Upper lobe of right lung (tissue), 1 donor: Measurements from ENCODE around the gene PBX1. TPM values are rescaled to one million over a fixed set of nuclear protein-coding genes. Genes with fewer than 3 reads are reported as not detected.

ENCODE experiments used
- ATAC-seq: fragments of 200-7000 bp; cut with Tn5 transposase; one replicate; pipeline ENCODE4 v1.9.1; 2020; ENCODE audit warnings: mild to moderate bottlenecking, moderate library complexity
- DNase-seq: peaks from one replicate; pipeline ENCODE4 v3.0.0-alpha.2; 2020
- H3K27ac ChIP-seq: fragments of 200-600 bp; one replicate; pipeline ENCODE4 v1.8.0; 2022
- H3K27me3 ChIP-seq: fragments of 200-600 bp; one replicate; pipeline ENCODE4 v1.8.0; 2022; ENCODE audit warnings: mild to moderate bottlenecking
- H3K36me3 ChIP-seq: fragments of 200-600 bp; one replicate; pipeline ENCODE4 v1.8.0; 2022
- H3K4me1 ChIP-seq: fragments of 200-600 bp; one replicate; pipeline ENCODE4 v1.8.0; 2022
- H3K4me3 ChIP-seq: fragments of 200-600 bp; one replicate; pipeline ENCODE4 v1.8.0; 2022; ENCODE audit warnings: mild to moderate bottlenecking
- H3K9me3 ChIP-seq: fragments of 200-600 bp; one replicate; pipeline ENCODE4 v1.8.0; 2022
- intact Hi-C: fragments of 100-400 bp; cut with DNase I; formaldehyde crosslinking; loops from one replicate; pipeline ENCODE4 v1.11.0; 2022
- total RNA-seq: library from RNA; stranded (reverse); fragmentation: NEBNext Ultra II Directional; extraction: Animal tissue kit (Norgen Biotek cat#: 25700); gene quantifications from one replicate; pipeline ENCODE4 v1.2.1, GENCODE V29; 2021
- TF ChIP-seq, protein P1 (sequence below): fragments of 200-600 bp; IDR thresholded peaks from one replicate; pipeline ENCODE4 v1.8.0; 2022; ENCODE audit warnings: antibody characterized with exemption
- donor health status: DM: no; HTN: yes; CAD: no; lungs with severe emphysema.

Gene PBX1
- total RNA-seq, 1 donor from 2014 or later, result 56.7 TPM

DNA sequence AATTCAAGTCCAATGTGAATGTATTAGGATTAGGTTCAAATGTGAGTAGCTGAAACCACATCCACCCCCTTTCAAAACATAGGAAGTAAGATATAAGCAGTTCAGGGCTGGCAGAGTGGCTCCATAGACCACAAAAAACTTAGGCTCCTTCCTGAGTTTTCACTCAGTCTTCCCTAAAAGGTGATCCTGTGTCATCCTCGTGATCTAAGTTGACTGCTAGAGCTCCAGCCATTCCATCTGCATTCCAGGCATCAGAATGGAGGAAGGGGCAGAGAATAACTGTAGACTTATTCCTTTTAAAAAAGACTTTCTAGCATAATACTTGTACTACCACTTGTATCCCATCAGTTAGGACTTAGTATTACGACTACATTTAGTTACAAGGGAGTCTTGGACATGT, 204.1 kb downstream of the PBX1 start:
- Histone ChIP-seq H3K27ac (no peak overlapping the region), H3K4me3 (no peak overlapping the region), H3K4me1 (no peaks in the 10 kb centered on the region), H3K27me3 (no peaks in the 10 kb centered on the region), H3K36me3 (no peaks in the 10 kb centered on the region), H3K9me3 (no peaks in the 10 kb centered on the region)
- DNase-seq, result no peak
- TF ChIP-seq, protein P1, sequence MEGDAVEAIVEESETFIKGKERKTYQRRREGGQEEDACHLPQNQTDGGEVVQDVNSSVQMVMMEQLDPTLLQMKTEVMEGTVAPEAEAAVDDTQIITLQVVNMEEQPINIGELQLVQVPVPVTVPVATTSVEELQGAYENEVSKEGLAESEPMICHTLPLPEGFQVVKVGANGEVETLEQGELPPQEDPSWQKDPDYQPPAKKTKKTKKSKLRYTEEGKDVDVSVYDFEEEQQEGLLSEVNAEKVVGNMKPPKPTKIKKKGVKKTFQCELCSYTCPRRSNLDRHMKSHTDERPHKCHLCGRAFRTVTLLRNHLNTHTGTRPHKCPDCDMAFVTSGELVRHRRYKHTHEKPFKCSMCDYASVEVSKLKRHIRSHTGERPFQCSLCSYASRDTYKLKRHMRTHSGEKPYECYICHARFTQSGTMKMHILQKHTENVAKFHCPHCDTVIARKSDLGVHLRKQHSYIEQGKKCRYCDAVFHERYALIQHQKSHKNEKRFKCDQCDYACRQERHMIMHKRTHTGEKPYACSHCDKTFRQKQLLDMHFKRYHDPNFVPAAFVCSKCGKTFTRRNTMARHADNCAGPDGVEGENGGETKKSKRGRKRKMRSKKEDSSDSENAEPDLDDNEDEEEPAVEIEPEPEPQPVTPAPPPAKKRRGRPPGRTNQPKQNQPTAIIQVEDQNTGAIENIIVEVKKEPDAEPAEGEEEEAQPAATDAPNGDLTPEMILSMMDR, result no peak
- ATAC-seq, result no peak
- intact Hi-C loops, result no loop called here

DNA sequence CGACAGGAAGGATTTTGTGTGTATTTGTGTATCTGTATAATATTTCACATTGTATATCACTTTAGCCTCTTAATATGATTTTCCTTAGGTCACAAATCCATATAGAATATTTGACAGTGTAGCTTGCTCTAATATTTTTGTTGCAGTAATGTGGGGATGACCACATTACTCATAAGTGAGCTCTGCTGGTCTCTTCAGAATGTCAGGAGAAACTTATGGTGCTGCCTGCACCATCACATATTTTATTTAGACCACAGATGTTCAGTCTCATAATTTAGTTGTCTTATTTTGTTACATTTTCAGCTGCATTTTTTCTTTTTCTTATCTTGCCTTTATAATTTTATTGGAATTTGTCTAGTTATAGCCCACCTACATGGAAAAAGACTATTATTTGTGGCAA, 205.3 kb downstream of the PBX1 start:
- ATAC-seq, result no peak
- DNase-seq, result no peak
- H3K4me3 ChIP-seq, result no peak overlapping the region
- no peaks in the 10 kb centered on the region for H3K36me3 ChIP-seq
- intact Hi-C loops, result no loop called here
- no peaks in the 10 kb centered on the region for H3K4me1 ChIP-seq
- no peaks in the 10 kb centered on the region for H3K9me3 ChIP-seq
- H3K27ac ChIP-seq, result no peak overlapping the region
- TF ChIP-seq, protein P1, result no peak
- H3K27me3 ChIP-seq, result no peaks in the 10 kb centered on the region

DNA sequence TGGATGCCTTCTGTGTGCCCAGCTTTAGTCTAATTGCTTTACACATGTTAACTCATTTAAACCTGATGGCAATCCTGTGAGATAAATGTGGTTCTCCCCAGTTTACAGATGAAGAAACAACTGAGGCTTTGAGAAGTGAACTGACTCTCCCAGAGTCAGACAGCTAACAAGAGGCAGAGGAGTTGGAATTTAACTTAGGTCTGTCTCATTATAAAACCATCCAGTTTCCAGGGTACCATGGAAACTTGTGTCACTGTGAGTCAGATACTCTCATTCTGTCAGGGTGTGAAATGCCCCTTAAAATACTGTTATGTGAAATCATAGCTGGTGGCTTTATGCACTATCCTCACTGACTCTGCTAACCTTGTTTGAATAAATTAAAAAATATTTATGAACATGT, 206.6 kb downstream of the PBX1 start:
- intact Hi-C loops, result no loop called here
- Histone ChIP-seq H3K4me1 (no peaks in the 10 kb centered on the region), H3K36me3 (no peaks in the 10 kb centered on the region), H3K27me3 (no peaks in the 10 kb centered on the region), H3K27ac (no peak overlapping the region), H3K9me3 (no peaks in the 10 kb centered on the region), H3K4me3 (no peak overlapping the region)
- TF ChIP-seq, protein P1, result no peak
- ATAC-seq (no peak), DNase-seq (no peak)

DNA sequence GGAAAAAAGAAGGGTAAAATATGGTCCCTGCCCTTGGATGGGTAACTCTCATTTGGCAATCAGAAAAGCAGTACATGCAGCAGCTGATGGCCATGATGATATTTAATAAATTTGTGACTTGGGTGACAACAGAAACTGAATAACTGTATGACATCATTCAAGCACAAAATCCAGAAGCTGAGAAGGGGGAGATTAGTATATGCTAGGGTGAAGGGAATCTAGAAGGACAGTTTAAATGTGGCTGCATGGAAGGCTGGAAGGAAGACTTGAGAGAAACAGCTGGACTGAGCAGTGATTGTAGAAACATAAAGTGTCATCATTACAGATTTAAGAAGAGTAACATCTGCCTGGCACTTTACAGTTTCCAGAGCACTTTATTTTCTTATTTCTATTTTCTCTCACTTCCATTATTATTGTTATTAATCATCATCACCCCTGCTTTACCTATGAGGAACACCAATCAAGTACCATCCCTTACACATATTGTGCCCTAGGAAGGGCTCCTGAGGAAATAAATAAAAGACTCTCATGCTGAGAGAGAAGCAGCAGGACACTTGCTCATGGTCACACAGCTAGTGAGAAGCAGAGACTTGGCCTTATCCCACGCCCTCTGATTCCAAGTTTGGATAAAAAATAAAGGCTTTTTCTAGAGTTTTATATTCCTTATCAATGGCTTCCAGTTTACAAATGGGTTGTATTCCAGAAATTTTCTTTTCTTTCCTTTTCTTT, 207.2 kb downstream of the PBX1 start:
- TF ChIP-seq, protein P1, result no peak
- H3K27ac ChIP-seq, result no peak overlapping the region
- H3K4me1 ChIP-seq, result peaks cover 2% of the 10 kb centered on the region
- ATAC-seq (no peak), DNase-seq (no peak)
- intact Hi-C loops, result no loop called here
- H3K4me3 ChIP-seq, result no peak overlapping the region
- H3K9me3 ChIP-seq, result no peaks in the 10 kb centered on the region
- H3K36me3 ChIP-seq, result no peaks in the 10 kb centered on the region
- no peaks in the 10 kb centered on the region for H3K27me3 ChIP-seq

DNA sequence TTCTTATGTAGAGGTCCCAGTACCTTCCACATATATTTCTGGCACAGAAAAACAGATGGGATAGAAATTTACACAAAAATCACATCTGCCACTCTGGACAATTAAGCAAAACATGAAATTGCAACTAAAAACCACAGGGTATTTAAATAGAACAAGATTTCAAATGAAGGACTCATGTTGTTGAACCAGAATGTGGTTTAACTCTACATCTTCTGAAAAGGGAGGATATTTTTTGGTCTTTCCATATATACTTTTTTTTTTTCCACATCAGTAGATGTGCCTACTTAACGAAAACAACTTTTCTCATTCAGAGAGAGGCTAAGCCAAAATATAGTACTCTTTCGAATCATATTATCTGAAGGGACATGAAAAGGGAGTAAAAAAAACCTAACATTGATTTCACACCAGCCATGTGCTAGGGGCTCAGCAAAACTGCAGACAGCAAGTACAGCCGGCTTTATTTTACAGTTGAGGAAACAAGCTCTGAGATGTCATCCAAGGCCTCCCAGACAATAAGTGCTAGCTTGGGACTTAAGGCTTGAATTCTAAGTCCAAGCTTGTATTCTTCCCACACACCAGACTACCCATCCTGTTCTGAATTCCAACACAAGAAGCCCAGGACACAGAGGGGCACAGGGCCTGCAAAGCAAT, 208.9 kb downstream of the PBX1 start:
- peaks cover 19% of the 10 kb centered on the region for H3K4me1 ChIP-seq

More for the DNA sequence above, 208.9 kb downstream of the PBX1 start:
- DNase-seq (no peak), ATAC-seq (no peak)
- intact Hi-C loops, result no loop called here
- no peak overlapping the region for H3K4me3 ChIP-seq
- H3K9me3 ChIP-seq, result no peaks in the 10 kb centered on the region
- peak overlapping the region; percentile 15 for H3K27ac ChIP-seq
- H3K36me3 ChIP-seq, result no peaks in the 10 kb centered on the region
- no peaks in the 10 kb centered on the region for H3K27me3 ChIP-seq
- TF ChIP-seq, protein P1, result no peak
